Measurements from ENCODE around the gene NCOA4. TPM values are rescaled to one million over a fixed set of nuclear protein-coding genes. Genes with fewer than 3 reads are reported as not detected.
"Not testable (repeated sequence)": the region's sequence is repeated elsewhere in the genome, so short reads cannot be mapped to it uniquely, and the experiment has no call there.

The NCOA4 gene
- total RNA-seq, 1 donor from 2014 or later, result 101 TPM

- DNase-seq (ENCODE audit: low spot score); H3K27me3 Mint-ChIP-seq (ENCODE audit: insufficient read depth); H3K4me3 Mint-ChIP-seq; H3K9me3 Mint-ChIP-seq; intact Hi-C loops (cut with micrococcal nuclease); H3K27ac Mint-ChIP-seq: not testable (repeated sequence)
- peaks cover 17% of the 10 kb centered on the region for H3K36me3 Mint-ChIP-seq (ENCODE audit: low read depth)
- H3K4me1 Mint-ChIP-seq (ENCODE audit: low read depth), result peaks cover 16% of the 10 kb centered on the region
Measured at GRCh38 chr10:45978554-45978953, 51.9 kb downstream of the NCOA4 start.

- H3K9me3 Mint-ChIP-seq; intact Hi-C loops (cut with micrococcal nuclease); DNase-seq (ENCODE audit: low spot score); H3K27me3 Mint-ChIP-seq (ENCODE audit: insufficient read depth): not testable (repeated sequence)
- Mint-ChIP-seq H3K36me3 (ENCODE audit: low read depth) (peaks cover 16% of the 10 kb centered on the region), H3K4me3 (peak overlapping the region; percentile 98), H3K27ac (peak overlapping the region; percentile 18), H3K4me1 (ENCODE audit: low read depth) (peaks cover 37% of the 10 kb centered on the region)
Measured at GRCh38 chr10:45974041-45974440, 56.4 kb downstream of the NCOA4 start.

- H3K27me3 Mint-ChIP-seq (ENCODE audit: insufficient read depth); DNase-seq (ENCODE audit: low spot score); H3K9me3 Mint-ChIP-seq: not testable (repeated sequence)
- H3K4me3 Mint-ChIP-seq, result peak overlapping the region; percentile 98
- H3K36me3 Mint-ChIP-seq (ENCODE audit: low read depth), result peaks cover 14% of the 10 kb centered on the region
- peak overlapping the region; percentile 92 for H3K27ac Mint-ChIP-seq
- intact Hi-C loops (cut with micrococcal nuclease), result loop anchor here (2.0 kb wide), 1 partner anchor 50 kb away; no protein-coding TSS in a partner anchor
- H3K4me1 Mint-ChIP-seq (ENCODE audit: low read depth), result peaks cover 37% of the 10 kb centered on the region
Measured at GRCh38 chr10:45972813-45973169, 57.6 kb downstream of the NCOA4 start.

GRCh38 chr10:45972106-45972812 lies 58.2 kb downstream of the NCOA4 start, which contains the start of gene TIMM23:
Gene TIMM23, plus strand, starts transcription at chr10:45972489. Its CDS starts 136 bp downstream, at chr10:45972625.
- peak within 1 kb of the TSS; percentile 92 for H3K27ac Mint-ChIP-seq
- not testable (repeated sequence) for H3K9me3 Mint-ChIP-seq; H3K27me3 Mint-ChIP-seq (ENCODE audit: insufficient read depth)
- peak; percentile 88 for DNase-seq (ENCODE audit: low spot score)
- intact Hi-C loops (cut with micrococcal nuclease), result loop anchor here (2.0 kb wide), 1 partner anchor 51 kb away; no protein-coding TSS in a partner anchor
- peak within 1 kb of the TSS; percentile 98 for H3K4me3 Mint-ChIP-seq
- peaks cover 37% of the 10 kb centered on the region for H3K4me1 Mint-ChIP-seq (ENCODE audit: low read depth)
- H3K36me3 Mint-ChIP-seq (ENCODE audit: low read depth), result peaks cover 14% of the 10 kb centered on the region

- not testable (repeated sequence) for H3K9me3 Mint-ChIP-seq; H3K27me3 Mint-ChIP-seq (ENCODE audit: insufficient read depth); DNase-seq (ENCODE audit: low spot score)
- intact Hi-C loops (cut with micrococcal nuclease), result loop anchor here (2.0 kb wide), 1 partner anchor 51 kb away; no protein-coding TSS in a partner anchor
- peak overlapping the region; percentile 88 for H3K27ac Mint-ChIP-seq
- H3K36me3 Mint-ChIP-seq (ENCODE audit: low read depth), result peaks cover 14% of the 10 kb centered on the region
- peaks cover 37% of the 10 kb centered on the region for H3K4me1 Mint-ChIP-seq (ENCODE audit: low read depth)
- peak overlapping the region; percentile 98 for H3K4me3 Mint-ChIP-seq
Measured at GRCh38 chr10:45971742-45972105, 58.7 kb downstream of the NCOA4 start.

- H3K9me3 Mint-ChIP-seq; DNase-seq (ENCODE audit: low spot score); intact Hi-C loops (cut with micrococcal nuclease); H3K27me3 Mint-ChIP-seq (ENCODE audit: insufficient read depth): not testable (repeated sequence)
- Mint-ChIP-seq H3K4me1 (ENCODE audit: low read depth) (peaks cover 37% of the 10 kb centered on the region), H3K4me3 (peak overlapping the region; percentile 98), H3K36me3 (ENCODE audit: low read depth) (peaks cover 12% of the 10 kb centered on the region), H3K27ac (peak overlapping the region; percentile 88)
Measured at GRCh38 chr10:45971019-45971418, 59.4 kb downstream of the NCOA4 start.

- H3K27me3 Mint-ChIP-seq (ENCODE audit: insufficient read depth); H3K4me1 Mint-ChIP-seq (ENCODE audit: low read depth); DNase-seq (ENCODE audit: low spot score); H3K36me3 Mint-ChIP-seq (ENCODE audit: low read depth); intact Hi-C loops (cut with micrococcal nuclease); H3K27ac Mint-ChIP-seq; H3K9me3 Mint-ChIP-seq; H3K4me3 Mint-ChIP-seq: not testable (repeated sequence)
Measured at GRCh38 chr10:45962686-45963452, 67.6 kb downstream of the NCOA4 start.

GRCh38 chr10:45957928-45958327 lies 72.5 kb downstream of the NCOA4 start:
- DNase-seq (ENCODE audit: low spot score); H3K27me3 Mint-ChIP-seq (ENCODE audit: insufficient read depth); H3K4me3 Mint-ChIP-seq; H3K9me3 Mint-ChIP-seq; H3K36me3 Mint-ChIP-seq (ENCODE audit: low read depth); H3K27ac Mint-ChIP-seq; intact Hi-C loops (cut with micrococcal nuclease); H3K4me1 Mint-ChIP-seq (ENCODE audit: low read depth): not testable (repeated sequence)

GRCh38 chr10:45956634-45957033 lies 73.8 kb downstream of the NCOA4 start:
- H3K36me3 Mint-ChIP-seq (ENCODE audit: low read depth); H3K27me3 Mint-ChIP-seq (ENCODE audit: insufficient read depth); H3K9me3 Mint-ChIP-seq; DNase-seq (ENCODE audit: low spot score); H3K27ac Mint-ChIP-seq; intact Hi-C loops (cut with micrococcal nuclease); H3K4me1 Mint-ChIP-seq (ENCODE audit: low read depth); H3K4me3 Mint-ChIP-seq: not testable (repeated sequence)

Other genes with a start within 250 kb of the NCOA4 start
- gene AGAP4, start 183.1 kb downstream of the NCOA4 start, total RNA-seq, result 15.0 and 16.7 TPM in 2 replicates
- gene TIMM23, start 58.1 kb downstream of the NCOA4 start, total RNA-seq, result 102 and 107 TPM in 2 replicates
- not detected in 2 replicates for gene MSMB, start 15.6 kb upstream of the NCOA4 start, total RNA-seq